Aorta (tissue), 5 donors: ENCODE results near the gene SUSD1. TPM values are rescaled to one million over a fixed set of nuclear protein-coding genes. Genes with fewer than 3 reads are reported as not detected.

Experiments
- ATAC-seq: fragments of 200-7000 bp; cut with Tn5 transposase; one replicate; pipeline ENCODE4 v1.9.1; 2022; ENCODE audit warnings: moderate library complexity; ENCODE audit not compliant: low FRiP score
- DNase-seq, 2 donors: peaks; one replicate each; pipeline ENCODE4 v3.0.0-alpha.2; 2020
- H3K27ac ChIP-seq, 2 donors: one replicate each; pipeline ENCODE4 v1.5.1; 2013; ENCODE audit warnings: low read length in 2 of 2, mild to moderate bottlenecking in 2 of 2, moderate library complexity in 2 of 2, control low read depth in 1 of 2, inconsistent platforms in 1 of 2, low read depth in 1 of 2
- H3K27me3 ChIP-seq, 2 donors: one replicate each; pipeline ENCODE4 v1.6.1; 2013; ENCODE audit warnings: control low read depth in 1 of 2, low read length in 1 of 2, mild to moderate bottlenecking in 1 of 2, moderate library complexity in 1 of 2; ENCODE audit not compliant: insufficient read depth in 2 of 2, control insufficient read depth in 1 of 2
- H3K36me3 ChIP-seq, 2 donors: one replicate each; pipeline ENCODE4 v1.6.1; 2013; ENCODE audit warnings: control low read depth in 1 of 2, low read length in 1 of 2, mild to moderate bottlenecking in 1 of 2; ENCODE audit not compliant: insufficient read depth in 2 of 2, control insufficient read depth in 1 of 2
- H3K4me1 ChIP-seq, 2 donors: one replicate each; pipeline ENCODE4 v1.6.1; 2013; ENCODE audit warnings: low read length in 2 of 2, control low read depth in 1 of 2, mild to moderate bottlenecking in 1 of 2, moderate library complexity in 1 of 2; ENCODE audit not compliant: insufficient read depth in 2 of 2, control insufficient read depth in 1 of 2
- H3K4me3 ChIP-seq, 2 donors: one replicate each; pipeline ENCODE4 v1.5.1; 2013; ENCODE audit warnings: low read length in 2 of 2, control low read depth in 1 of 2, mild to moderate bottlenecking in 1 of 2
- H3K9me3 ChIP-seq: one replicate; pipeline ENCODE4 v1.6.1; 2013; ENCODE audit warnings: mild to moderate bottlenecking, low read length; ENCODE audit not compliant: control insufficient read depth
- whole genome bisulfite sequencing, 2 donors: extraction: QIAGEN DNeasy Blood & Tissue Kit; methylation state at CpG; one replicate each; pipeline ENCODE4 v1.1.7; 2013; 5-methylcytosine and 5-hydroxymethylcytosine counted together
- intact Hi-C, 2 donors: fragments of 100-400 bp; cut with DNase I; formaldehyde crosslinking; loops; one replicate each; pipeline versions ENCODE4 v1.14.2 to v1.15.0; 2022
- polyA plus RNA-seq, 2 donors: library from polyadenylated mRNA; stranded (reverse); fragments of 200-250 nt; gene quantifications; one replicate each; pipeline ENCODE4 v1.2.3, GENCODE V29; 2013
- total RNA-seq, 2 donors: library from RNA; stranded (reverse); fragmentation: NEBNext Ultra II Directional; extraction: Animal tissue kit (Norgen Biotek cat#: 25700); gene quantifications; one replicate each; pipeline ENCODE4 v1.2.1, GENCODE V29; 2021
- donor health status: healthy with polysubstance abuse.
- donor health status: Bipolar disorder and iron deficiency.
- donor health status: DM: no; HTN: no; CAD: no.
- donor health status: DM: no; HTN: no; CAD: no.
- donor health status: DM: yes; HTN: yes; CAD: no.

Gene SUSD1
- total and polyA plus RNA-seq, 4 donors = 3.4 to 14.3 (median 9.0) TPM

GRCh38 chr9:112093147-112093869 lies 81.8 kb downstream of the SUSD1 start:
- intact Hi-C loops = no loop called here

GRCh38 chr9:112091810-112092209 lies 83.3 kb downstream of the SUSD1 start:
- Histone ChIP-seq H3K27me3 (no peaks in the 10 kb centered on the region), H3K27ac (no peak overlapping the region), H3K4me1 (no peaks in the 10 kb centered on the region), H3K4me3 (no peak overlapping the region), H3K9me3 (no peaks in the 10 kb centered on the region), H3K36me3 (peaks cover 0 to 3% of the 10 kb centered on the region in 2 donors)
- no peak for DNase-seq
- intact Hi-C loops = no loop called here
- ATAC-seq = no peak
- WGBS, 2 donors = 31 to 32% methylated on average over 1 of the region's 1 CpG

More at GRCh38 chr9:112093147-112093869, 81.8 kb downstream of the SUSD1 start:
- Histone ChIP-seq H3K9me3 (no peaks in the 10 kb centered on the region), H3K27ac (no peak overlapping the region), H3K4me1 (no peaks in the 10 kb centered on the region), H3K36me3 (peaks cover 0 to 3% of the 10 kb centered on the region in 2 donors), H3K4me3 (no peak overlapping the region), H3K27me3 (no peaks in the 10 kb centered on the region)
- DNase-seq (no peak), ATAC-seq (no peak)
- WGBS, 2 donors = 97 to 98% methylated on average over 5 of the region's 5 CpGs

GRCh38 chr9:112087506-112087905 lies 87.6 kb downstream of the SUSD1 start:
- no peak overlapping the region for H3K4me3 ChIP-seq
- no peaks in the 10 kb centered on the region for H3K27me3 ChIP-seq
- DNase-seq (no peak), ATAC-seq (no peak)
- no peaks in the 10 kb centered on the region for H3K36me3 ChIP-seq
- H3K4me1 ChIP-seq = no peaks in the 10 kb centered on the region
- intact Hi-C loops = no loop called here
- no peaks in the 10 kb centered on the region for H3K9me3 ChIP-seq
- no peak overlapping the region for H3K27ac ChIP-seq

- no peaks in the 10 kb centered on the region for H3K4me1 ChIP-seq
- H3K27me3 ChIP-seq = no peaks in the 10 kb centered on the region
- no peak overlapping the region for H3K4me3 ChIP-seq
- no peaks in the 10 kb centered on the region for H3K9me3 ChIP-seq
- no peaks in the 10 kb centered on the region for H3K36me3 ChIP-seq
- ATAC-seq (no peak), DNase-seq (no peak)
- H3K27ac ChIP-seq = no peak overlapping the region
- 70 to 82% methylated on average over 2 of the region's 2 CpGs for WGBS, 2 donors
- intact Hi-C loops = no loop called here
Measured at GRCh38 chr9:112086627-112087026, 88.5 kb downstream of the SUSD1 start.

GRCh38 chr9:112084907-112085306 lies 90.2 kb downstream of the SUSD1 start:
- Histone ChIP-seq H3K4me3 (no peak overlapping the region), H3K36me3 (no peaks in the 10 kb centered on the region), H3K9me3 (no peaks in the 10 kb centered on the region), H3K4me1 (no peaks in the 10 kb centered on the region), H3K27ac (no peak overlapping the region), H3K27me3 (no peaks in the 10 kb centered on the region)
- no peak for ATAC-seq
- WGBS, 2 donors = 50 to 69% methylated on average over 2 of the region's 2 CpGs
- no peak for DNase-seq
- intact Hi-C loops = no loop called here

- Histone ChIP-seq H3K4me3 (no peak overlapping the region), H3K27me3 (no peaks in the 10 kb centered on the region), H3K27ac (no peak overlapping the region), H3K9me3 (no peaks in the 10 kb centered on the region), H3K4me1 (no peaks in the 10 kb centered on the region), H3K36me3 (no peaks in the 10 kb centered on the region)
- intact Hi-C loops = no loop called here
- 57 to 81% methylated on average over 3 of the region's 3 CpGs for WGBS, 2 donors
- ATAC-seq = no peak
- DNase-seq = no peak
Measured at GRCh38 chr9:112084334-112084733, 90.8 kb downstream of the SUSD1 start.

GRCh38 chr9:112081918-112082729 lies 93.0 kb downstream of the SUSD1 start:
- Histone ChIP-seq H3K4me1 (no peaks in the 10 kb centered on the region), H3K36me3 (no peaks in the 10 kb centered on the region), H3K9me3 (no peaks in the 10 kb centered on the region), H3K27ac (no peak overlapping the region), H3K27me3 (no peaks in the 10 kb centered on the region), H3K4me3 (no peak overlapping the region)
- DNase-seq (no peak), ATAC-seq (no peak)
- intact Hi-C loops = no loop called here
- WGBS, 2 donors = 62 to 81% methylated on average over 7 of the region's 7 CpGs

GRCh38 chr9:112080831-112081542 lies 94.1 kb downstream of the SUSD1 start:
- no peak overlapping the region for H3K27ac ChIP-seq
- no peaks in the 10 kb centered on the region for H3K9me3 ChIP-seq
- H3K36me3 ChIP-seq = no peaks in the 10 kb centered on the region
- WGBS, 2 donors = 86 to 90% methylated on average over 5 of the region's 5 CpGs
- no peaks in the 10 kb centered on the region for H3K27me3 ChIP-seq
- intact Hi-C loops = no loop called here
- H3K4me3 ChIP-seq = no peak overlapping the region
- no peak for DNase-seq
- no peak for ATAC-seq
- H3K4me1 ChIP-seq = no peaks in the 10 kb centered on the region
